H9 (cell line): ENCODE measurements around the gene FBXO28. TPM values are rescaled to one million over a fixed set of nuclear protein-coding genes. Genes with fewer than 3 reads are reported as not detected.
A peak's percentile ranks its signal among the peaks of the same experiment; 100 is the strongest.

Source experiments
- DNase-seq: peaks from one replicate; pipeline ENCODE4 v3.0.0-alpha.2; 2017
- H2AFZ ChIP-seq: one replicate; pipeline ENCODE4 v1.6.1; 2013; ENCODE audit warnings: mild to moderate bottlenecking, low read length, control low read depth, moderate library complexity
- H2AK5ac ChIP-seq: 2 replicates; pipeline ENCODE4 v1.6.1; 2013; ENCODE audit warnings: low read length, control low read depth, mixed read lengths; ENCODE audit not compliant: insufficient read length
- H2BK120ac ChIP-seq: one replicate; pipeline ENCODE4 v1.6.1; 2013; ENCODE audit warnings: low read depth, mild to moderate bottlenecking, low read length, control low read depth, inconsistent platforms; ENCODE audit not compliant: poor library complexity, severe bottlenecking
- H2BK12ac ChIP-seq: 2 replicates; pipeline ENCODE4 v1.6.1; 2013; ENCODE audit warnings: low read length, control low read depth, mixed read lengths, low read depth; ENCODE audit not compliant: insufficient read length
- H2BK15ac ChIP-seq: 2 replicates; pipeline ENCODE4 v1.6.1; 2013; ENCODE audit warnings: low read depth, low read length, control low read depth
- H2BK20ac ChIP-seq: one replicate; pipeline ENCODE4 v1.6.1; 2013; ENCODE audit warnings: low read depth, mild to moderate bottlenecking, low read length, control low read depth, inconsistent platforms; ENCODE audit not compliant: poor library complexity, severe bottlenecking
- H2BK5ac ChIP-seq: 2 replicates; pipeline ENCODE4 v1.6.1; 2013; ENCODE audit warnings: low read length, control low read depth, mixed read lengths; ENCODE audit not compliant: insufficient read length
- H3K14ac ChIP-seq: 2 replicates; pipeline ENCODE4 v1.6.1; 2013; ENCODE audit warnings: low read length, control low read depth; ENCODE audit not compliant: insufficient read depth
- H3K18ac ChIP-seq: 2 replicates; pipeline ENCODE4 v1.6.1; 2013; ENCODE audit warnings: low read depth, mild to moderate bottlenecking, mixed read lengths, low read length, control low read depth; ENCODE audit not compliant: insufficient read length
- H3K23ac ChIP-seq: 2 replicates; pipeline ENCODE4 v1.6.1; 2013; ENCODE audit warnings: low read length, control low read depth, mixed read lengths, low read depth; ENCODE audit not compliant: insufficient read length
- H3K23me2 ChIP-seq: 2 replicates; pipeline ENCODE4 v1.6.1; 2013; ENCODE audit warnings: low read depth, mild to moderate bottlenecking, mixed read lengths, low read length, control low read depth; ENCODE audit not compliant: insufficient read length, poor library complexity, severe bottlenecking
- H3K27ac ChIP-seq: 2 replicates; pipeline ENCODE4 v1.5.1; 2013; ENCODE audit warnings: low read length, control low read depth, mixed read lengths, low read depth; ENCODE audit not compliant: insufficient read length
- H3K27me3 ChIP-seq: 2 replicates; pipeline ENCODE4 v1.6.1; 2013; ENCODE audit warnings: low read length, control low read depth, inconsistent platforms; ENCODE audit not compliant: insufficient read depth
- H3K4ac ChIP-seq: 2 replicates; pipeline ENCODE4 v1.6.1; 2013; ENCODE audit warnings: low read depth, mild to moderate bottlenecking, control low read depth, inconsistent platforms, low read length, moderate library complexity
- H3K4me1 ChIP-seq: 2 replicates; pipeline ENCODE4 v1.6.1; 2013; ENCODE audit warnings: low read length, control low read depth, inconsistent platforms; ENCODE audit not compliant: insufficient read depth
- H3K4me2 ChIP-seq: 2 replicates; pipeline ENCODE4 v1.6.1; 2013; ENCODE audit warnings: low read length, control low read depth, mixed read lengths; ENCODE audit not compliant: insufficient read length, insufficient read depth
- H3K56ac ChIP-seq: 2 replicates; pipeline ENCODE4 v1.6.1; 2013; ENCODE audit warnings: low read depth, mild to moderate bottlenecking, mixed read lengths, low read length, control low read depth; ENCODE audit not compliant: insufficient read length
- H3K79me1 ChIP-seq: 2 replicates; pipeline ENCODE4 v1.6.1; 2013; ENCODE audit warnings: low read depth, mild to moderate bottlenecking, moderate library complexity, low read length, control low read depth, inconsistent platforms; ENCODE audit not compliant: insufficient read depth, poor library complexity, severe bottlenecking
- H3K79me2 ChIP-seq: 2 replicates; pipeline ENCODE4 v1.6.1; 2013; ENCODE audit warnings: low read length, control low read depth, inconsistent platforms; ENCODE audit not compliant: insufficient read depth
- H3K9ac ChIP-seq: 2 replicates; pipeline ENCODE4 v1.6.1; 2013; ENCODE audit warnings: low read length, control low read depth, mixed read lengths; ENCODE audit not compliant: insufficient read length; ENCODE audit errors: extremely low read depth
- H3K9me3 ChIP-seq: one replicate; pipeline ENCODE4 v1.6.1; 2013; ENCODE audit warnings: low read depth, low read length, inconsistent platforms; ENCODE audit not compliant: control insufficient read depth
- H3T11ph ChIP-seq: one replicate; pipeline ENCODE4 v1.6.1; 2013; ENCODE audit warnings: mild to moderate bottlenecking, low read length, control low read depth, inconsistent platforms
- H4K20me1 ChIP-seq: one replicate; pipeline ENCODE4 v1.6.1; 2013; ENCODE audit not compliant: control insufficient read depth, insufficient read length, insufficient read depth
- H4K5ac ChIP-seq: 2 replicates; pipeline ENCODE4 v1.6.1; 2013; ENCODE audit warnings: low read depth, mild to moderate bottlenecking, mixed read lengths, low read length, control low read depth; ENCODE audit not compliant: insufficient read length
- H4K8ac ChIP-seq: replicated peaks from 2 replicates; pipeline ENCODE4 v1.6.1; 2013; ENCODE audit warnings: low read length, control low read depth, mixed read lengths, low read depth; ENCODE audit not compliant: insufficient read length
- H4K91ac ChIP-seq: 2 replicates; pipeline ENCODE4 v1.6.1; 2013; ENCODE audit warnings: low read depth, mild to moderate bottlenecking, moderate library complexity, mixed read lengths, low read length, control low read depth; ENCODE audit not compliant: insufficient read length
- H3K27ac Mint-ChIP-seq, 3 experiments: 2 replicates in 2 of 3; 3 replicates in 1 of 3; pipeline ENCODE4 v1.8.0; 2020 to 2021; ENCODE audit warnings: mixed read lengths in 3 of 3, mild to moderate bottlenecking in 1 of 3, moderate library complexity in 1 of 3
- H3K27me3 Mint-ChIP-seq: 2 replicates; pipeline ENCODE4 v1.8.0; 2021; ENCODE audit warnings: low read depth, mild to moderate bottlenecking, moderate library complexity, mixed read lengths
- H3K36me3 Mint-ChIP-seq, 3 experiments: 2 replicates in 2 of 3; 3 replicates in 1 of 3; pipeline ENCODE4 v1.8.0; 2020 to 2021; ENCODE audit warnings: low read depth in 3 of 3, mixed read lengths in 3 of 3; ENCODE audit not compliant: insufficient read depth in 1 of 3
- H3K4me1 Mint-ChIP-seq, 2 experiments: 2 replicates each; pipeline ENCODE4 v1.8.0; 2020; ENCODE audit warnings: mixed read lengths in 2 of 2
- H3K4me3 Mint-ChIP-seq, 2 experiments: 2 replicates in 1 of 2; 3 replicates in 1 of 2; pipeline ENCODE4 v1.8.0; 2020 to 2021; ENCODE audit warnings: mild to moderate bottlenecking in 2 of 2, mixed read lengths in 2 of 2, moderate library complexity in 1 of 2
- H3K9me3 Mint-ChIP-seq, 2 experiments: 2 replicates in 1 of 2; 3 replicates in 1 of 2; pipeline ENCODE4 v1.8.0; 2020; ENCODE audit warnings: mild to moderate bottlenecking in 2 of 2, mixed read lengths in 2 of 2, moderate library complexity in 1 of 2
- WGBS: extraction: QIAGEN DNeasy Blood & Tissue Kit; methylation state at CpG from one replicate; pipeline ENCODE4 v1.1.7; 2013; ENCODE audit warnings: missing lambda C conversion rate, low lambda C conversion rate, mixed read lengths; ENCODE audit not compliant: insufficient read length; ENCODE audit errors: extremely low coverage; 5-methylcytosine and 5-hydroxymethylcytosine counted together
- total RNA-seq: library from RNA; stranded (reverse); gene quantifications from 2 replicates; pipeline ENCODE4 v1.2.1, GENCODE V29; 2021
- TF ChIP-seq, protein P1 (sequence below): fragments of 200-600 bp; sonication (generic); conservative IDR thresholded peaks from 3 replicates; pipeline ENCODE4 v1.8.0; 2021; ENCODE audit warnings: antibody characterized with exemption, mild to moderate bottlenecking

FBXO28 gene
- total RNA-seq, 1 experiment from 2014 or later: 55.0 TPM

DNA sequence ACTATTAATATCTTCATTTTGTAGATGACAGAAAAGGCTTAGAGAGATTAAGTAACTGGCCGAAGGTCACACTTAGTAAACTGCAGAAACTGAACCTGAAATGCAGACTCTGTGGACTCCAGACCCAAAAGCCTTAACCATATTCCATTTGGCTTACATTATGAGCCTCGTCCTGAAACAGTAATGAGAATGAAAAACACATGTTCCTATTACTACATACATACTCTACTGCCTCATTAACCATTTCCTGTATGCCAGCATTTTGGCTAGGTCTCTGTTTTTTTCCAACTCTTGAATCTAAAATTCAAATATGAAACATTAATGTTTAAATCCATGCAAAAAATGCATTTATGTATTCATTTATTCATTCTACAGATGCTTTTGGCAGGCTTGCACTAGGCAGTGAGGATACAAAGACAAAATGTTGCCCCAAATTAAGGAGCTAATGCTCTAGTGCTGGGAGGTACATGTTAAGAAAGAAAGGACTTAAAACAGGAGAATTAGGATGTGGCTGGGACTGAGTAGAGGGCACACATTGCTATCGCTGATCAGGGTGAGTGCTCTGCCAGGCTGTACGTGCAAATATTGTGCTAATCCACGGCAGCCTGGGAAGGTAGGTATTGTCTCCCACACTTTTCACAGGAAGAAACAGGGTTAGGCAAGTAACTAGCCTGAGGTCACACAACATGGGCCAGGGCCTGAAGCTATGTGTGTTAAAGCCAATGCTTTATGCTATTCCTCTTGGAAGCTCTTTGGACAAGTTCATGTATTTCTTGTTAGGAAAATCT, 83.1 kb downstream of the FBXO28 start:
- Histone ChIP-seq H3K18ac (no peak overlapping the region), H3K27ac (no peak overlapping the region), H3K9ac (no peak overlapping the region), H2AK5ac (no peak overlapping the region), H3K56ac (no peak overlapping the region), H3K4me1 (no peaks in the 10 kb centered on the region), H4K91ac (no peak overlapping the region), H4K5ac (no peak overlapping the region), H3T11ph (no peak overlapping the region), H3K4ac (no peak overlapping the region), H3K23me2 (no peaks in the 10 kb centered on the region), H3K79me1 (no peaks in the 10 kb centered on the region), H3K9me3 (no peaks in the 10 kb centered on the region), H4K20me1 (no peaks in the 10 kb centered on the region), H4K8ac (no peak overlapping the region), H2BK12ac (no peak overlapping the region), H2BK5ac (no peak overlapping the region), H3K4me2 (no peak overlapping the region), H3K27me3 (no peaks in the 10 kb centered on the region), H2BK20ac (no peak overlapping the region), H2BK120ac (no peak overlapping the region), H3K23ac (no peak overlapping the region), H3K14ac (no peak overlapping the region), H2AFZ (no peak overlapping the region), H2BK15ac (no peak overlapping the region), H3K79me2 (no peaks in the 10 kb centered on the region)
- Mint-ChIP-seq H3K9me3 (no peaks in the 10 kb centered on the region), H3K4me1 (peaks cover 5 to 17% of the 10 kb centered on the region in 2 experiments), H3K36me3 (peaks cover 16 to 29% (median 29%) of the 10 kb centered on the region in 3 experiments; a peak in 6 of 7 replicates), H3K27ac (peak overlapping the region in 1 of 3 experiments; percentile 36; a peak in 2 of 7 replicates), H3K4me3 (no peak overlapping the region), H3K27me3 (no peaks in the 10 kb centered on the region)
- TF ChIP-seq, protein P1, sequence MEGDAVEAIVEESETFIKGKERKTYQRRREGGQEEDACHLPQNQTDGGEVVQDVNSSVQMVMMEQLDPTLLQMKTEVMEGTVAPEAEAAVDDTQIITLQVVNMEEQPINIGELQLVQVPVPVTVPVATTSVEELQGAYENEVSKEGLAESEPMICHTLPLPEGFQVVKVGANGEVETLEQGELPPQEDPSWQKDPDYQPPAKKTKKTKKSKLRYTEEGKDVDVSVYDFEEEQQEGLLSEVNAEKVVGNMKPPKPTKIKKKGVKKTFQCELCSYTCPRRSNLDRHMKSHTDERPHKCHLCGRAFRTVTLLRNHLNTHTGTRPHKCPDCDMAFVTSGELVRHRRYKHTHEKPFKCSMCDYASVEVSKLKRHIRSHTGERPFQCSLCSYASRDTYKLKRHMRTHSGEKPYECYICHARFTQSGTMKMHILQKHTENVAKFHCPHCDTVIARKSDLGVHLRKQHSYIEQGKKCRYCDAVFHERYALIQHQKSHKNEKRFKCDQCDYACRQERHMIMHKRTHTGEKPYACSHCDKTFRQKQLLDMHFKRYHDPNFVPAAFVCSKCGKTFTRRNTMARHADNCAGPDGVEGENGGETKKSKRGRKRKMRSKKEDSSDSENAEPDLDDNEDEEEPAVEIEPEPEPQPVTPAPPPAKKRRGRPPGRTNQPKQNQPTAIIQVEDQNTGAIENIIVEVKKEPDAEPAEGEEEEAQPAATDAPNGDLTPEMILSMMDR: no peak
- no CpG with 5 or more reads among the region's 5 CpGs for WGBS
- DNase-seq: no peak
